NCI-H1105 (cell line): ENCODE data around the gene BSX.

Source experiments
- DNase-seq: peaks from one replicate; lab custom pipeline; 2025; lab: John Stamatoyannopoulos, UW

The BSX gene

DNA sequence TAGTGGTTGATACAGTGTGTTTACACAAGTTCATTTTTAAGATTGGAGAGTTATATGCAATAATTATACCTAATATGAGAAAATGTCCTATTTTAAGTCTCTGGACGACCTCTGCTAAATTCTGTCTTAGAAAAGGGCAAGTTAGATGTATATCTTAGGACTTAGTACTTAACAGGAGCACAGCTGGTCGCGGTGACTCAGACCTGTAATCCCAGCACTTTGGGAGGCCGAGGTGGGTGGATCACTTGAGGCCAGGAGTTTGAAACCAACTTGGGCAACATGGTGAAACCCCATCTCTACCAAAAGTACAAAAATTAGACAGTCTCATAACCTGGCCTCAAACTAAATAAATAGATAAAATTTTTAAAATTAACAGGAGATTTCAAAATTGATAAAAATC lies 27.2 kb downstream of the BSX start:
- DNase-seq = no peak

DNA sequence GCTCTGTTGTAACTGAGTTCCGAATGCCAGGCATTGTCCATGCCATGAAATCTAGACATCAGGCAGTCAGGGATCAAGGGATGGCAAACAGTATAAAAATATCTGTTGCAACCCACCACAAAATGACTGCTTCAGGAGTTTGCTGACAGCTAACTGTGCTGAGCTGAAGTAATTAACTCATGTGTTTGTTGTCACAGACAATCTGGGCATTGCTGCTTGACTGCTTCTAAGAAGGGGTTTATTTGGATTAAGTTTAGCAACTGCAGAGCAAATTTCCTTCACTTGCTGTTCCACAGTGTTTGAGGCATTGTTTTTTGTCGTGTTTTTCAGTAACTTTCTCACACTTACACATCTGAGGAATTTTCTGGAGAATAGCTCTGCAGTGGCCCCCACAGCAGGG lies 30.4 kb downstream of the BSX start:
- no peak for DNase-seq

DNA sequence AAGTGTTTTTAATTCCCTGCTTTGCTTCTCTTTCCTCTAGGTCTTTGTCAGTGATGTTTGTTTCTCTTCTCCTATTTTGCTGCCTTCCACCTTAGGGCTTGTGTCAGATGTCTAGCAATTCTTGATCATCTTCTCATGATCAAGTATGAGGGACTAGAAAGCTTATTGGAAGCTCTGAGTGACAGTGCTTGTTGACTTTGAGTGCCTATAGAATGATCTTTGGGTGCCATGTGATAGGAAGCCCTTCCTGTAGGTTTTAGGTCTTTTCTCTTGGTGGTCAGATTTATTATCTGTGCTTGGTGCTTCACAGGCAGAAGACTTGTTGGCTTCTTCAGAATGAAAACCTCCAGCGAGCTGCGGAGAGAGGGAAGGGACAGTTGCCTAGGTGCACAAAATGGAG lies 43.1 kb downstream of the BSX start:
- DNase-seq = no peak

DNA sequence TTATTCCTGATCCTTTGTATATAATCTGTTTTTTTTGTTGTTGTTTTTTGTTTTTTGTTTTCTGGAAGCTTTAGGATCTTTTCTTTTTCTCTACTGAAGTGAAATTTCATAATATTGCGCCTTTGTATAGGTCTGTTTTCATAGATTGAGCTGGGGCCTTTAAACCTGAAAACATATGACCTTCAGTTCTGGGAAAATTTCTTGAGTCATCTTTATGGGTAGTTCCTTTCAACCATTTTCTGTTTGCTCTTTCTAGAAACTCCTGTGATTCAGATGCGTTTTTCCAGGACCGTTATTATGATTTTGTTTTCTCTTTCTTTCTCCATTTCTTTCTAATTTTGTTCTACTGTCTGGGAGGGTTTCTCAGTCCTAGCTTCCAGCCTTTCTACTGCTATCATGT lies 43.7 kb downstream of the BSX start:
- DNase-seq = no peak

DNA sequence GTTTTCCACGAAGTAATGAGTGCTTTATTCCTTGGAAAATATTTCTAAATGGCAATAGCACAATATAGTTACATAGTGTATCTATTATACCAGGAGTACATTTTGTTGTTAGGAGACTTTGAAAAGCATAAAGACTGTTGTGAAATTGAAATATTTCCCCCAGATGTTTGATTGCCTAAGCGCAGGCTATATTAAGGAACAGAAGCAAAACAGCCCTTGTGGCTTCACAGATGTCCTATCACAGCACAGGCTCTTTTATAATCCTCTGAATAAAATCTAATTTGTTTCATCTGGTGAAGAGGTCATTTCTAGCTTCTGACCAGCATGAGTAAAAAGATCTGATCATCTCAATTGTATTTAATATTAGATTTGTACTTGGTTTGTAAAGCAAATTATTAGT lies 48.2 kb downstream of the BSX start:
- no peak for DNase-seq

DNA sequence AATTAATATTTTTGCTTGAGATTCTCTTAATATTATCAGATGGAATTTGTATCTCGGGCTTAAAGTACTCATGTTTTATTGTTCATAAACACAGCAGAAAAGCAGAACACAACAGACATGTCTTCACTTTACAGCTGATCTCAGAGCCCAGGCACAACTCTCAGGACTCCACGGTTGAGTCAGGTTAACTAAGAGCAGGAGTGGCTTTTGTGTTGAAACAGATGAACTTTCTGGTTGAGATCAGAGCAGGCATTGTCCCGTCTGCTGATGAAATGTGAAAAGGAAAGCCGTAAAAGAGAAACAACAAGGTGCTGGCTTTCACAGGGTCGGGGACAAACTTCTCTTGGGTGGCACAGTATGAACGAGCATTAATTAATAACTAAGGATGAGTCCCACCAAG lies 50.1 kb downstream of the BSX start:
- no peak for DNase-seq
